Liver (tissue), 9 donors: ENCODE data around the gene FNDC1. TPM values are rescaled to one million over a fixed set of nuclear protein-coding genes. Genes with fewer than 3 reads are reported as not detected.

Source experiments
- DNase-seq: peaks from one replicate; pipeline ENCODE4 v3.0.0-alpha.2; 2017; ENCODE audit warnings: low spot score
- H3K27ac ChIP-seq, 2 donors: one replicate each; pipeline ENCODE4 v1.7.0; 2013; ENCODE audit warnings: inconsistent platforms in 2 of 2, low read length in 2 of 2, control low read depth in 1 of 2, low read depth in 1 of 2, mild to moderate bottlenecking in 1 of 2
- H3K27me3 ChIP-seq, 4 donors: one replicate each; pipeline versions ENCODE4 v1.6.1 to v1.7.0; 2013; ENCODE audit warnings: low read length in 3 of 4, inconsistent platforms in 1 of 4, mild to moderate bottlenecking in 1 of 4, moderate library complexity in 1 of 4; ENCODE audit not compliant: control insufficient read depth in 4 of 4, insufficient read depth in 4 of 4
- H3K36me3 ChIP-seq, 4 donors: one replicate each; pipeline versions ENCODE4 v1.6.1 to v1.7.0; 2013; ENCODE audit warnings: low read length in 3 of 4, mild to moderate bottlenecking in 3 of 4, low read depth in 1 of 4, moderate library complexity in 1 of 4; ENCODE audit not compliant: control insufficient read depth in 4 of 4, insufficient read depth in 3 of 4
- H3K4me1 ChIP-seq, 4 donors: one replicate each; pipeline versions ENCODE4 v1.6.1 to v1.7.0; 2013; ENCODE audit warnings: low read length in 3 of 4, mild to moderate bottlenecking in 3 of 4, moderate library complexity in 1 of 4; ENCODE audit not compliant: control insufficient read depth in 4 of 4, insufficient read depth in 4 of 4
- H3K4me3 ChIP-seq, 3 donors: one replicate each; pipeline versions ENCODE4 v1.6.1 to v1.7.0; 2013; ENCODE audit warnings: low read length in 3 of 3, control low read depth in 1 of 3, low read depth in 1 of 3, mild to moderate bottlenecking in 1 of 3
- H3K9ac ChIP-seq, 2 donors: one replicate each; pipeline ENCODE4 v1.7.0; 2013; ENCODE audit warnings: low read length in 2 of 2, mild to moderate bottlenecking in 2 of 2, moderate library complexity in 2 of 2, control low read depth in 1 of 2, low read depth in 1 of 2
- H3K9me3 ChIP-seq, 4 donors: one replicate each; pipeline versions ENCODE4 v1.6.1 to v1.7.0; 2013; ENCODE audit warnings: low read length in 3 of 4; ENCODE audit not compliant: control insufficient read depth in 4 of 4
- ATF3 ChIP-seq: IDR thresholded peaks from 2 replicates; pipeline ENCODE4 v1.6.1; 2016; ENCODE audit warnings: antibody characterized with exemption
- CTCF ChIP-seq: fragments of 150-350 bp; IDR thresholded peaks from 2 replicates; pipeline ENCODE4 v1.5.1; 2017; ENCODE audit warnings: improper control_type of control experiment, low read depth, low read length; ENCODE audit not compliant: missing input control
- EGR1 ChIP-seq, 2 donors: IDR thresholded peaks; 2 replicates each; pipeline ENCODE4 v1.6.1; 2016 to 2018; ENCODE audit warnings: antibody characterized with exemption in 2 of 2, low read depth in 2 of 2
- FOXA1 ChIP-seq: IDR thresholded peaks from 2 replicates; pipeline ENCODE4 v1.6.1; 2016; ENCODE audit warnings: antibody characterized with exemption
- FOXA2 ChIP-seq: IDR thresholded peaks from 2 replicates; pipeline ENCODE4 v1.6.1; 2016; ENCODE audit warnings: antibody characterized with exemption
- GABPA ChIP-seq, 2 donors: IDR thresholded peaks in 1 of 2; conservative IDR thresholded peaks in 1 of 2; 2 replicates each; pipeline ENCODE4 v1.6.1; 2016; ENCODE audit warnings: antibody characterized with exemption in 2 of 2, mild to moderate bottlenecking in 1 of 2, moderate library complexity in 1 of 2
- HNF4A ChIP-seq, 2 donors: conservative IDR thresholded peaks; 2 replicates each; pipeline ENCODE4 v1.6.1; 2016; ENCODE audit warnings: antibody characterized with exemption in 2 of 2, mild to moderate bottlenecking in 2 of 2
- HNF4G ChIP-seq: IDR thresholded peaks from 2 replicates; pipeline ENCODE4 v1.6.1; 2016; ENCODE audit warnings: antibody characterized with exemption
- JUND ChIP-seq, 2 donors: IDR thresholded peaks; 2 replicates each; pipeline ENCODE4 v1.6.1; 2016; ENCODE audit warnings: antibody characterized with exemption in 2 of 2
- MAX ChIP-seq: IDR thresholded peaks from 2 replicates; pipeline ENCODE4 v1.6.1; 2016; ENCODE audit warnings: antibody characterized with exemption
- NR2F2 ChIP-seq: IDR thresholded peaks from 2 replicates; pipeline ENCODE4 v1.6.1; 2016; ENCODE audit warnings: antibody characterized with exemption
- RAD21 ChIP-seq, 2 donors: IDR thresholded peaks; 2 replicates each; pipeline ENCODE4 v1.6.1; 2016; ENCODE audit warnings: antibody characterized with exemption in 2 of 2, mild to moderate bottlenecking in 2 of 2
- REST ChIP-seq: IDR thresholded peaks from 2 replicates; pipeline ENCODE4 v1.6.1; 2016; ENCODE audit warnings: antibody characterized with exemption, mild to moderate bottlenecking
- RXRA ChIP-seq, 2 donors: IDR thresholded peaks; 2 replicates each; pipeline ENCODE4 v1.6.1; 2017 to 2018; ENCODE audit warnings: antibody characterized with exemption in 2 of 2, mild to moderate bottlenecking in 1 of 2
- SP1 ChIP-seq: IDR thresholded peaks from 2 replicates; pipeline ENCODE4 v1.6.1; 2018; ENCODE audit warnings: antibody characterized with exemption, mild to moderate bottlenecking
- TAF1 ChIP-seq: conservative IDR thresholded peaks from 2 replicates; pipeline ENCODE4 v1.6.1; 2016; ENCODE audit warnings: antibody characterized with exemption, mild to moderate bottlenecking
- YY1 ChIP-seq: IDR thresholded peaks from 2 replicates; pipeline ENCODE4 v1.6.1; 2016; ENCODE audit warnings: antibody characterized with exemption, mild to moderate bottlenecking
- ZBTB33 ChIP-seq: IDR thresholded peaks from 2 replicates; pipeline ENCODE4 v1.6.1; 2016; ENCODE audit warnings: antibody characterized with exemption
- WGBS: extraction: QIAGEN DNeasy Blood & Tissue Kit; methylation state at CpG from one replicate; pipeline ENCODE4 v1.1.7; 2013; 5-methylcytosine and 5-hydroxymethylcytosine counted together
- polyA plus RNA-seq, 2 donors: library from polyadenylated mRNA; stranded (reverse) in 1 of 2; unstranded in 1 of 2; fragments of 200-250 nt in 1 of 2; fragments of >200 nt in 1 of 2; fragmentation: Nextera tagmentation in 1 of 2; extraction: Ambion mirVana in 1 of 2; gene quantifications; one replicate each; pipeline versions ENCODE4 v1.2.1 to v1.2.3, GENCODE V29; 2013 to 2015
- total RNA-seq, 2 donors: library from RNA; depleted of rRNA; stranded (reverse); fragments of >200 nt; gene quantifications; one replicate each; pipeline ENCODE4 v1.2.3, GENCODE V29; 2014
- donor health status: healthy.
- donor health status: healthy.
- donor health status: healthy.
- donor health status: healthy.
- donor health status: healthy.

The FNDC1 gene
- total and polyA plus RNA-seq, 4 donors, result 0.10 to 0.47 (median 0.17) TPM; not detected in 1

- H3K9ac ChIP-seq, result no peak overlapping the region
- TF ChIP-seq SP1, result no peak
- no peak for TF ChIP-seq FOXA1
- no peak for TF ChIP-seq HNF4G
- TF ChIP-seq ZBTB33, result no peak
- no peak for TF ChIP-seq MAX
- no peak for TF ChIP-seq RAD21 (IDR thresholded peaks at IDR 0.05)
- TF ChIP-seq GABPA (IDR thresholded peaks at IDR 0.05 in 1 of 2, conservative IDR thresholded peaks at IDR 0.05 in 1 of 2), result no peak
- TF ChIP-seq FOXA2, result no peak
- no peak for TF ChIP-seq NR2F2
- TF ChIP-seq YY1, result no peak
- TF ChIP-seq CTCF, result no peak
- TF ChIP-seq RXRA (IDR thresholded peaks at IDR 0.05), result no peak
- no peak for TF ChIP-seq REST
- no peak for TF ChIP-seq HNF4A (conservative IDR thresholded peaks at IDR 0.05)
- TF ChIP-seq ATF3, result no peak
- TF ChIP-seq EGR1 (IDR thresholded peaks at IDR 0.05; ENCODE audit: low read depth in 2 of 2), result no peak
- no peak for TF ChIP-seq TAF1
- TF ChIP-seq JUND (IDR thresholded peaks at IDR 0.05), result no peak
- H3K27me3 ChIP-seq, result peaks cover 0 to 2% (median 0%) of the 10 kb centered on the region in 4 donors
- no peak overlapping the region for H3K27ac ChIP-seq
- H3K4me1 ChIP-seq, result no peaks in the 10 kb centered on the region
- no peak for DNase-seq
- WGBS, result 83% methylated on average over 5 of the region's 5 CpGs
- H3K4me3 ChIP-seq, result no peak overlapping the region
- H3K36me3 ChIP-seq, result no peaks in the 10 kb centered on the region
- H3K9me3 ChIP-seq, result no peaks in the 10 kb centered on the region
Observed at GRCh38 chr6:159137676-159138075, 31.5 kb upstream of the FNDC1 start.
